HCT116 (cell line): ENCODE results near the gene KAT6B. TPM values are rescaled to one million over a fixed set of nuclear protein-coding genes. Genes with fewer than 3 reads are reported as not detected.

Experiments used
- ATAC-seq: fragments of 200-7000 bp; cut with Tn5 transposase; 2 replicates; pipeline ENCODE4 v1.9.1; 2020; ENCODE audit warnings: mild to moderate bottlenecking, moderate library complexity
- BruUV-seq: library from RNA; stranded (reverse); fragments of 400-500 nt; replicated peaks from 2 replicates; lab custom pipeline; 2021; lab: Mats Ljungman, UMichigan
- CTCF ChIA-PET: fragments of 300-600 bp; sonication (Branson Sonifier 250); formaldehyde crosslinking; loops from one replicate; lab custom pipeline; 2021; ENCODE audit warnings: antibody characterized with exemption; lab: Charles Lee
- POLR2A ChIA-PET: fragments of 300-600, 350-600 bp; sonication (Branson Sonifier 250); formaldehyde crosslinking; loops from one replicate; lab custom pipeline; 2021; ENCODE audit warnings: antibody characterized with exemption; lab: Charles Lee
- RAD21 ChIA-PET, 2 experiments: fragments of 300-600 bp; sonication (Branson Sonifier 250); formaldehyde crosslinking; loops; one replicate each; lab custom pipeline; 2023; ENCODE audit warnings: low total read pairs in 2 of 2; ENCODE audit not compliant: uncharacterized antibody in 2 of 2, unreplicated experiment in 2 of 2, low non-redundant PET in 1 of 2; lab: Charles Lee
- DNase-seq: peaks from one replicate; pipeline ENCODE4 v3.0.0-alpha.2; 2010; ENCODE audit warnings: low read depth, low spot score
- H2AFZ ChIP-seq: fragments of 200-600 bp; shearing (Covaris generic), sonication (generic); 2 replicates; pipeline ENCODE4 v1.6.1; 2017; ENCODE audit warnings: low read depth, mixed run types, mixed read lengths, antibody characterized with exemption, low read length; ENCODE audit not compliant: poor library complexity, severe bottlenecking
- H3K27ac ChIP-seq: 2 replicates; pipeline ENCODE4 v1.5.1; 2012; ENCODE audit warnings: low read depth, low read length
- H3K27me3 ChIP-seq: fragments of 200-600 bp; sonication (generic); 2 replicates; pipeline ENCODE4 v1.6.1; 2016; ENCODE audit warnings: mixed run types, low read length, mixed read lengths; ENCODE audit not compliant: insufficient read depth
- H3K36me3 ChIP-seq, 2 experiments: fragments of 200-500 bp in 1 of 2; fragments of 200-600 bp in 1 of 2; sonication (Bioruptor generic) in 1 of 2; sonication (generic) in 1 of 2; 2 replicates each; pipeline versions ENCODE4 v1.5.1 to v1.6.1; 2014 to 2016; ENCODE audit warnings: low read length in 2 of 2, inconsistent platforms in 1 of 2, mixed read lengths in 1 of 2, mixed run types in 1 of 2; ENCODE audit not compliant: insufficient read depth in 2 of 2, control insufficient read depth in 1 of 2
- H3K4me1 ChIP-seq, 2 experiments: fragments of 200-600 bp in 1 of 2; sonication (generic) in 1 of 2; 2 replicates each; pipeline versions ENCODE4 v1.5.1 to v1.6.1; 2012 to 2017; ENCODE audit warnings: low read length in 2 of 2, inconsistent platforms in 1 of 2, mild to moderate bottlenecking in 1 of 2, mixed read lengths in 1 of 2, mixed run types in 1 of 2, moderate library complexity in 1 of 2; ENCODE audit not compliant: insufficient read depth in 2 of 2, control insufficient read depth in 1 of 2
- H3K4me2 ChIP-seq: fragments of 200-600 bp; sonication (generic); 2 replicates; pipeline ENCODE4 v1.6.1; 2017; ENCODE audit warnings: mixed run types, low read length, mixed read lengths
- H3K4me3 ChIP-seq, 2 experiments: fragments of 200-600 bp in 1 of 2; sonication (generic) in 1 of 2; replicated peaks in 1 of 2; 2 replicates each; pipeline ENCODE4 v1.5.1; 2011 to 2016; ENCODE audit warnings: low read length in 2 of 2, control low read depth in 1 of 2, low read depth in 1 of 2, mild to moderate bottlenecking in 1 of 2, mixed read lengths in 1 of 2, mixed run types in 1 of 2
- H3K79me2 ChIP-seq: fragments of 200-600 bp; sonication (generic); 2 replicates; pipeline ENCODE4 v1.6.1; 2017; ENCODE audit warnings: mild to moderate bottlenecking, mixed run types, low read length, moderate library complexity, mixed read lengths; ENCODE audit not compliant: insufficient read depth
- H3K9ac ChIP-seq: fragments of 200-600 bp; sonication (generic); 2 replicates; pipeline ENCODE4 v1.6.1; 2016; ENCODE audit warnings: low read length, mixed read lengths
- H3K9me2 ChIP-seq: fragments of 200-600 bp; sonication (generic), shearing (Covaris generic); 2 replicates; pipeline ENCODE4 v1.6.1; 2017; ENCODE audit warnings: mixed run types, mild to moderate bottlenecking, moderate library complexity; ENCODE audit not compliant: insufficient read depth
- H3K9me3 ChIP-seq, 2 experiments: fragments of 200-500 bp in 1 of 2; fragments of 200-600 bp in 1 of 2; sonication (Bioruptor generic) in 1 of 2; sonication (generic) in 1 of 2; 2 replicates each; pipeline ENCODE4 v1.6.1; 2014 to 2017; ENCODE audit warnings: low read length in 2 of 2, mixed read lengths in 2 of 2, inconsistent platforms in 1 of 2, low read depth in 1 of 2, mild to moderate bottlenecking in 1 of 2, mixed run types in 1 of 2, moderate library complexity in 1 of 2; ENCODE audit not compliant: control insufficient read depth in 1 of 2, insufficient read depth in 1 of 2
- H4K20me1 ChIP-seq: fragments of 200-600 bp; sonication (generic), shearing (Covaris generic); 2 replicates; pipeline ENCODE4 v1.6.1; 2017; ENCODE audit warnings: mixed run types, mild to moderate bottlenecking, moderate library complexity; ENCODE audit not compliant: insufficient read depth
- ATF3 ChIP-seq: IDR thresholded peaks from 2 replicates; pipeline ENCODE4 v1.6.1; 2012
- CEBPB ChIP-seq: IDR thresholded peaks from 2 replicates; pipeline ENCODE4 v1.6.1; 2012; ENCODE audit warnings: low read depth
- CTCF ChIP-seq, 3 experiments: fragments of 200-600 bp in 1 of 3; sonication (generic) in 1 of 3; IDR thresholded peaks in 2 of 3; conservative IDR thresholded peaks in 1 of 3; 2 replicates each; pipeline ENCODE4 v1.5.1; 2012 to 2017; ENCODE audit warnings: low read depth in 2 of 3, low read length in 2 of 3, antibody characterized with exemption in 1 of 3, borderline replicate concordance in 1 of 3, control low read depth in 1 of 3, mild to moderate bottlenecking in 1 of 3, mixed read lengths in 1 of 3, mixed run types in 1 of 3, moderate library complexity in 1 of 3; ENCODE audit not compliant: insufficient read depth in 1 of 3
- EGR1 ChIP-seq: IDR thresholded peaks from 2 replicates; pipeline ENCODE4 v1.6.1; 2012; ENCODE audit warnings: low read depth
- ELF1 ChIP-seq: IDR thresholded peaks from 2 replicates; pipeline ENCODE4 v1.6.1; 2012; ENCODE audit warnings: low read depth, borderline replicate concordance
- EZH2 ChIP-seq: fragments of 200-600 bp; sonication (generic); IDR thresholded peaks from 2 replicates; pipeline ENCODE4 v1.6.1; 2017; ENCODE audit warnings: antibody characterized with exemption, mixed run types
- EZH2phosphoT487 ChIP-seq: fragments of 200-600 bp; IDR thresholded peaks from 2 replicates; pipeline ENCODE4 v1.6.1; 2018; ENCODE audit warnings: antibody characterized with exemption, borderline replicate concordance
- FOSL1 ChIP-seq: IDR thresholded peaks from 2 replicates; pipeline ENCODE4 v1.6.1; 2012; ENCODE audit warnings: low read depth
- JUND ChIP-seq: IDR thresholded peaks from 2 replicates; pipeline ENCODE4 v1.6.1; 2012
- MAX ChIP-seq: IDR thresholded peaks from 2 replicates; pipeline ENCODE4 v1.6.1; 2012
- POLR2AphosphoS5 ChIP-seq: IDR thresholded peaks from 2 replicates; pipeline ENCODE4 v1.6.1; 2011; ENCODE audit warnings: mild to moderate bottlenecking, low read depth, low read length, moderate library complexity
- SIN3A ChIP-seq: IDR thresholded peaks from 2 replicates; pipeline ENCODE4 v1.6.1; 2012; ENCODE audit warnings: low read depth
- SP1 ChIP-seq: IDR thresholded peaks from 2 replicates; pipeline ENCODE4 v1.6.1; 2012; ENCODE audit warnings: low read depth
- SRF ChIP-seq: IDR thresholded peaks from 2 replicates; pipeline ENCODE4 v1.6.1; 2012; ENCODE audit warnings: low read depth
- ZBTB33 ChIP-seq: IDR thresholded peaks from 2 replicates; pipeline ENCODE4 v1.6.1; 2011; ENCODE audit warnings: mild to moderate bottlenecking, low read length, moderate library complexity; ENCODE audit not compliant: insufficient replicate concordance; ENCODE audit errors: extremely low read depth
- ZFX ChIP-seq: fragments of 450-650 bp; IDR thresholded peaks from 2 replicates; pipeline ENCODE4 v1.6.1; 2017
- intact Hi-C: fragments of 100-400 bp; cut with micrococcal nuclease; formaldehyde crosslinking; loops from 2 replicates; pipeline ENCODE4 v1.10.0; 2022
- total RNA-seq: library from RNA; stranded (reverse); gene quantifications from one replicate; pipeline ENCODE4 v1.2.1, GENCODE V29; 2021; ENCODE audit not compliant: unreplicated experiment

The KAT6B gene
- total RNA-seq, 1 experiment from 2014 or later, result 17.8 TPM

- Histone ChIP-seq H3K27me3 (no peaks in the 10 kb centered on the region), H3K27ac (no peak overlapping the region), H2AFZ (no peak overlapping the region), H3K4me1 (no peaks in the 10 kb centered on the region), H4K20me1 (no peaks in the 10 kb centered on the region), H3K79me2 (no peaks in the 10 kb centered on the region), H3K9me3 (no peaks in the 10 kb centered on the region), H3K9me2 (no peaks in the 10 kb centered on the region), H3K9ac (no peak overlapping the region), H3K4me2 (no peak overlapping the region), H3K4me3 (no peak overlapping the region), H3K36me3 (no peaks in the 10 kb centered on the region)
- ChIA-PET CTCF (interaction anchor here (1.0 kb wide), 1 partner anchor 10 kb away, joined by 5 read pairs; no protein-coding TSS in a partner anchor), POLR2A (no interaction called here), RAD21 (no interaction called here)
- DNase-seq, result no peak
- ATAC-seq, result no peak
- no peak for TF ChIP-seq MAX
- TF ChIP-seq JUND, result no peak
- no peak for TF ChIP-seq ELF1
- no peak for TF ChIP-seq EZH2
- TF ChIP-seq SIN3A, result no peak
- no peak for TF ChIP-seq ZFX
- no peak for TF ChIP-seq POLR2AphosphoS5
- no peak for TF ChIP-seq EGR1
- no peak for TF ChIP-seq SRF
- TF ChIP-seq SP1, result no peak
- TF ChIP-seq ATF3, result no peak
- no peak for TF ChIP-seq CTCF (IDR thresholded peaks at IDR 0.05 in 2 of 3, conservative IDR thresholded peaks at IDR 0.05 in 1 of 3; ENCODE audit: borderline replicate concordance in 1 of 3, insufficient read depth in 1 of 3, low read depth in 2 of 3, low read length in 2 of 3)
- no peak for TF ChIP-seq EZH2phosphoT487
- TF ChIP-seq FOSL1, result no peak
- no peak for TF ChIP-seq ZBTB33
- TF ChIP-seq CEBPB, result no peak
- BruUV-seq, result no TSS peak
- intact Hi-C loops, result no loop called here
Observed at GRCh38 chr10:75000748-75001321, 174.4 kb downstream of the KAT6B start.
